HK-2 (cell line): ENCODE results near the gene USP40.
A peak's percentile ranks its signal among the peaks of the same experiment; 100 is the strongest.

Experiments
- DNase-seq: peaks from one replicate; pipeline ENCODE4 v3.0.0-alpha.2; 2018; ENCODE audit not compliant: unreplicated experiment

The USP40 gene

GRCh38 chr2:233426619-233427342, 139.8 kb downstream of the USP40 start:
- peak; percentile 63 for DNase-seq
